ENCODE data around the gene VPS54. TPM values are rescaled to one million over a fixed set of nuclear protein-coding genes. Genes with fewer than 3 reads are reported as not detected.

The VPS54 gene
- total and polyA plus RNA-seq, 9 of the 15 experiments (the other 6 are each of a cell fraction or from before 2014, with no cell fraction given) = 4.9 to 23.2 (median 13.2) TPM

DNA sequence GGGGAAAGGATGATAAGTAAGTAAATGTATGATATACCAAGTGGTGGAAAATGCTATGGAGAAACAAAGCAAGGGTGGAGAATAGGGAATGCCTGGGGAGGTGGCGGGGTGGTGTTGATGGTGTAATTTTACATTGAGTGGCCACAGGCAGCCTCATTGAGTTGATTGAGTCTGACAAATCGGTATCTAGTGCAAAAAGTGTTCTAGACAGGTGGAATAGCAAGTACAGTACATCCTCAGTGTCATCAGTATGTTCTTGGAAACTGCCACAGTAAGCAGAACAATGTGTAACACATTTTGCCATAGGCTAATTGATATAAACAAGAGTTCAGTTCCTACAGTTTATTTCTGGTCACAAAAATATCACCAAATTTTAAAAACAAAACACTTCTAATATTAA is 131.2 kb downstream of the VPS54 start:
- no TSS peak for BruUV-seq (replicated peaks)
- Histone ChIP-seq H3K27me3 (ENCODE audit: control insufficient read depth in 2 of 2, insufficient read depth in 2 of 2, low read length in 2 of 2) (no peaks in the 10 kb centered on the region), H3K4me2 (ENCODE audit: insufficient read depth, low read length) (no peak overlapping the region), H3K9me3 (replicated peaks; ENCODE audit: control insufficient read depth, insufficient read depth, low read depth, low read length) (no peaks in the 10 kb centered on the region), H3K9me1 (ENCODE audit: control insufficient read depth, insufficient read depth, low read length) (no peaks in the 10 kb centered on the region), H2AFZ (ENCODE audit: low read depth, low read length) (no peak overlapping the region), H3K27ac (ENCODE audit: extremely low read depth, low read depth, low read length) (no peak overlapping the region), H3K9ac (ENCODE audit: insufficient read depth in 1 of 2, low read depth in 2 of 2, low read length in 2 of 2) (no peak overlapping the region), H3K4me3 (no peak overlapping the region), H4K20me1 (replicated peaks; ENCODE audit: control insufficient read depth, insufficient read depth, low read length) (no peaks in the 10 kb centered on the region), H3K4me1 (replicated peaks in 1 of 2; ENCODE audit: control insufficient read depth in 2 of 2, insufficient read depth in 2 of 2, low read length in 2 of 2) (no peaks in the 10 kb centered on the region), H3K36me3 (ENCODE audit: control insufficient read depth, insufficient read depth, low read length) (peaks cover 83% of the 10 kb centered on the region), H3K79me2 (ENCODE audit: control insufficient read depth, insufficient read depth, low read length) (no peaks in the 10 kb centered on the region)
- ATAC-seq (no peak), FAIRE-seq (no peak), DNase-seq (ENCODE audit: extremely low read depth in 1 of 4, low spot score in 3 of 4) (no peak)
- no peak for TF ChIP-seq DACH1 (IDR thresholded peaks at IDR 0.05; ENCODE audit: partially characterized antibody)
- no peak for TF ChIP-seq HNRNPLL (IDR thresholded peaks at IDR 0.05; ENCODE audit: low read depth, low read length, poor library complexity, severe bottlenecking)
- TF ChIP-seq ZNF717 (CRISPR knock-in tag; IDR thresholded peaks at IDR 0.05) = no peak
- no peak for TF ChIP-seq CHD1 (IDR thresholded peaks at IDR 0.05; ENCODE audit: low read length)
- TF ChIP-seq, protein P1, sequence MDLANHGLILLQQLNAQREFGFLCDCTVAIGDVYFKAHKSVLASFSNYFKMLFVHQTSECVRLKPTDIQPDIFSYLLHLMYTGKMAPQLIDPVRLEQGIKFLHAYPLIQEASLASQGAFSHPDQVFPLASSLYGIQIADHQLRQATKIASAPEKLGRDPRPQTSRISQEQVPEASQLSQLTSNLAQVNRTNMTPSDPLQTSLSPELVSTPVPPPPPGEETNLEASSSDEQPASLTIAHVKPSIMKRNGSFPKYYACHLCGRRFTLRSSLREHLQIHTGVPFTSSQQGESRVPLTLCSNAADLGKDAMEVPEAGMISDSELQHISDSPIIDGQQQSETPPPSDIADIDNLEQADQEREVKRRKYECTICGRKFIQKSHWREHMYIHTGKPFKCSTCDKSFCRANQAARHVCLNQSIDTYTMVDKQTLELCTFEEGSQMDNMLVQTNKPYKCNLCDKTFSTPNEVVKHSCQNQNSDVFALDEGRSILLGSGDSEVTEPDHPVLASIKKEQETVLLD (IDR thresholded peaks at IDR 0.05) = no peak
- TF ChIP-seq SETDB1 (IDR thresholded peaks at IDR 0.05; ENCODE audit: low read length) = no peak
- TF ChIP-seq KLF16 (IDR thresholded peaks at IDR 0.05) = no peak
- TF ChIP-seq NCOA2 (IDR thresholded peaks at IDR 0.05; ENCODE audit: partially characterized antibody in 2 of 2) = no peak
- POLR2A ChIA-PET = no interaction called here
- CTCF ChIA-PET (ENCODE audit: low intra/inter-chr PET ratio) = interaction anchor here (1.1 to 3.1 kb wide), 2 partner anchors 189 to 196 kb away, joined by 3 to 20 read pairs; no protein-coding TSS in a partner anchor
- intact Hi-C loops (cut with micrococcal nuclease) (loop anchor here (1.0 kb wide), 1 partner anchor 196 kb away; no protein-coding TSS in a partner anchor), in situ Hi-C loops (cut with MboI) (no loop called here)
- WGBS (ENCODE audit: insufficient coverage, low coverage, missing lambda C conversion rate) = 81% methylated on average over 2 of the region's 2 CpGs

Measured in K562 (cell line).